SU-DHL-6 (cell line): ENCODE results near the gene BLM.

Experiments
- H2AFZ ChIP-seq: fragments of 200-600 bp; sonication (generic); 2 replicates; pipeline ENCODE4 v1.6.1; 2014; ENCODE audit warnings: low read depth, mild to moderate bottlenecking, moderate library complexity, mixed read lengths, antibody characterized with exemption, low read length; ENCODE audit not compliant: severe bottlenecking
- H3F3A ChIP-seq: fragments of 200-600 bp; shearing (Covaris generic); 2 replicates; pipeline ENCODE4 v1.6.0; 2016; ENCODE audit warnings: antibody characterized with exemption, mild to moderate bottlenecking; ENCODE audit not compliant: insufficient read depth
- H3K27ac ChIP-seq: fragments of 200-600 bp; sonication (generic); 2 replicates; pipeline ENCODE4 v1.5.1; 2016; ENCODE audit warnings: low read depth, mild to moderate bottlenecking, low read length, moderate library complexity, mixed read lengths
- H3K27me3 ChIP-seq: fragments of 200-600 bp; sonication (generic), shearing (Covaris generic); 2 replicates; pipeline ENCODE4 v1.6.0; 2014; ENCODE audit warnings: mild to moderate bottlenecking, low read length
- H3K36me3 ChIP-seq: fragments of 200-600 bp; sonication (generic); 2 replicates; pipeline ENCODE4 v1.6.1; 2014; ENCODE audit warnings: mild to moderate bottlenecking, low read length, mixed read lengths
- H3K4me2 ChIP-seq: fragments of 300-600, 200-600 bp; shearing (Covaris generic), sonication (generic); 2 replicates; pipeline ENCODE4 v1.6.0; 2014; ENCODE audit warnings: low read length, low read depth, mild to moderate bottlenecking; ENCODE audit not compliant: poor library complexity, severe bottlenecking
- H3K4me3 ChIP-seq: fragments of 200-600 bp; sonication (generic); 2 replicates; pipeline ENCODE4 v1.5.1; 2014; ENCODE audit warnings: antibody characterized with exemption, low read length, mild to moderate bottlenecking, mixed read lengths; ENCODE audit not compliant: insufficient read depth, poor library complexity, severe bottlenecking
- H3K79me2 ChIP-seq: fragments of 200-600 bp; sonication (generic); 2 replicates; pipeline ENCODE4 v1.6.1; 2014; ENCODE audit warnings: mild to moderate bottlenecking, low read length, moderate library complexity; ENCODE audit not compliant: insufficient read depth
- H3K9ac ChIP-seq: fragments of 200-600 bp; sonication (generic); 2 replicates; pipeline ENCODE4 v1.7.0; 2014; ENCODE audit warnings: mild to moderate bottlenecking, low read length
- H3K9me2 ChIP-seq: fragments of 200-600 bp; sonication (generic); replicated peaks from 2 replicates; pipeline ENCODE4 v1.6.1; 2014; ENCODE audit warnings: low read length; ENCODE audit not compliant: insufficient read depth
- H3K9me3 ChIP-seq: fragments of 200-600 bp; sonication (generic); 2 replicates; pipeline ENCODE4 v1.6.1; 2014; ENCODE audit warnings: low read length, mixed read lengths; ENCODE audit not compliant: insufficient read depth
- H4K20me1 ChIP-seq: fragments of 200-600 bp; sonication (generic); 2 replicates; pipeline ENCODE4 v1.6.1; 2014; ENCODE audit warnings: low read depth, mild to moderate bottlenecking, antibody characterized with exemption, low read length, moderate library complexity, mixed read lengths
- EZH2phosphoT487 ChIP-seq: fragments of 200-600 bp; sonication (generic), shearing (Covaris generic); conservative IDR thresholded peaks from 2 replicates; pipeline ENCODE4 v1.6.1; 2018; ENCODE audit warnings: mild to moderate bottlenecking, antibody characterized with exemption, low read length, moderate library complexity, mixed read lengths
- TF ChIP-seq, protein P1 (sequence below): fragments of 200-600 bp; sonication (generic); IDR thresholded peaks from one replicate; pipeline ENCODE4 v1.5.1; 2017; ENCODE audit warnings: antibody characterized with exemption, mild to moderate bottlenecking, low read length, moderate library complexity; ENCODE audit not compliant: insufficient read depth, poor library complexity, severe bottlenecking

The BLM gene

GRCh38 chr15:90679959-90680358 is 37.2 kb upstream of the BLM start:
- H3K4me2 ChIP-seq: no peak overlapping the region
- no peaks in the 10 kb centered on the region for H4K20me1 ChIP-seq
- H3F3A ChIP-seq: no peaks in the 10 kb centered on the region
- no peak overlapping the region for H2AFZ ChIP-seq
- no peaks in the 10 kb centered on the region for H3K27me3 ChIP-seq
- H3K9me3 ChIP-seq: no peaks in the 10 kb centered on the region
- no peak overlapping the region for H3K9ac ChIP-seq
- no peak overlapping the region for H3K27ac ChIP-seq
- H3K9me2 ChIP-seq: no peaks in the 10 kb centered on the region
- no peaks in the 10 kb centered on the region for H3K36me3 ChIP-seq
- TF ChIP-seq, protein P1, sequence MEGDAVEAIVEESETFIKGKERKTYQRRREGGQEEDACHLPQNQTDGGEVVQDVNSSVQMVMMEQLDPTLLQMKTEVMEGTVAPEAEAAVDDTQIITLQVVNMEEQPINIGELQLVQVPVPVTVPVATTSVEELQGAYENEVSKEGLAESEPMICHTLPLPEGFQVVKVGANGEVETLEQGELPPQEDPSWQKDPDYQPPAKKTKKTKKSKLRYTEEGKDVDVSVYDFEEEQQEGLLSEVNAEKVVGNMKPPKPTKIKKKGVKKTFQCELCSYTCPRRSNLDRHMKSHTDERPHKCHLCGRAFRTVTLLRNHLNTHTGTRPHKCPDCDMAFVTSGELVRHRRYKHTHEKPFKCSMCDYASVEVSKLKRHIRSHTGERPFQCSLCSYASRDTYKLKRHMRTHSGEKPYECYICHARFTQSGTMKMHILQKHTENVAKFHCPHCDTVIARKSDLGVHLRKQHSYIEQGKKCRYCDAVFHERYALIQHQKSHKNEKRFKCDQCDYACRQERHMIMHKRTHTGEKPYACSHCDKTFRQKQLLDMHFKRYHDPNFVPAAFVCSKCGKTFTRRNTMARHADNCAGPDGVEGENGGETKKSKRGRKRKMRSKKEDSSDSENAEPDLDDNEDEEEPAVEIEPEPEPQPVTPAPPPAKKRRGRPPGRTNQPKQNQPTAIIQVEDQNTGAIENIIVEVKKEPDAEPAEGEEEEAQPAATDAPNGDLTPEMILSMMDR: no peak
- TF ChIP-seq EZH2phosphoT487: no peak
- no peaks in the 10 kb centered on the region for H3K79me2 ChIP-seq
- no peak overlapping the region for H3K4me3 ChIP-seq

GRCh38 chr15:90680371-90680935 is 36.7 kb upstream of the BLM start:
- no peaks in the 10 kb centered on the region for H3F3A ChIP-seq
- no peaks in the 10 kb centered on the region for H3K79me2 ChIP-seq
- H2AFZ ChIP-seq: no peak overlapping the region
- H3K27me3 ChIP-seq: no peaks in the 10 kb centered on the region
- no peaks in the 10 kb centered on the region for H3K36me3 ChIP-seq
- TF ChIP-seq EZH2phosphoT487: no peak
- TF ChIP-seq, protein P1: no peak
- no peak overlapping the region for H3K9ac ChIP-seq
- no peak overlapping the region for H3K4me2 ChIP-seq
- H4K20me1 ChIP-seq: no peaks in the 10 kb centered on the region
- no peaks in the 10 kb centered on the region for H3K9me3 ChIP-seq
- no peaks in the 10 kb centered on the region for H3K9me2 ChIP-seq
- H3K27ac ChIP-seq: no peak overlapping the region
- H3K4me3 ChIP-seq: no peak overlapping the region

- Histone ChIP-seq H3K9me3 (no peaks in the 10 kb centered on the region), H3K79me2 (no peaks in the 10 kb centered on the region), H4K20me1 (no peaks in the 10 kb centered on the region), H2AFZ (no peak overlapping the region), H3K9ac (no peak overlapping the region), H3K4me3 (no peak overlapping the region), H3K27ac (no peak overlapping the region), H3K4me2 (no peak overlapping the region), H3K36me3 (no peaks in the 10 kb centered on the region), H3K9me2 (no peaks in the 10 kb centered on the region), H3F3A (no peaks in the 10 kb centered on the region), H3K27me3 (no peaks in the 10 kb centered on the region)
- no peak for TF ChIP-seq EZH2phosphoT487
- TF ChIP-seq, protein P1: no peak
Measured at GRCh38 chr15:90681056-90681455, 36.1 kb upstream of the BLM start.
